ENCODE data around the gene KIF21B. TPM values are rescaled to one million over a fixed set of nuclear protein-coding genes. Genes with fewer than 3 reads are reported as not detected.

The KIF21B gene
- total RNA-seq, 6 experiments from 2014 or later, result 0.75 to 4.4 (median 1.4) TPM

GRCh38 chr1:201066986-201067385, 43.5 kb upstream of the KIF21B start:
- 67% methylated on average over 3 of the region's 4 CpGs for WGBS (ENCODE audit: insufficient coverage, low coverage, low lambda C conversion rate, missing lambda C conversion rate)
- intact Hi-C loops (cut with DNase I), result no loop called here
- ATAC-seq, result no peak
- Histone ChIP-seq H3K4me3 (no peak overlapping the region), H3K36me3 (no peaks in the 10 kb centered on the region), H3K9me3 (no peaks in the 10 kb centered on the region), H3K4me1 (peaks cover 0 to 9% (median 0%) of the 10 kb centered on the region in 4 donors), H3K27me3 (no peaks in the 10 kb centered on the region), H3K27ac (no peak overlapping the region)
- DNase-seq, result no peak
- no peak for TF ChIP-seq POLR2A (IDR thresholded peaks at IDR 0.05)

DNA sequence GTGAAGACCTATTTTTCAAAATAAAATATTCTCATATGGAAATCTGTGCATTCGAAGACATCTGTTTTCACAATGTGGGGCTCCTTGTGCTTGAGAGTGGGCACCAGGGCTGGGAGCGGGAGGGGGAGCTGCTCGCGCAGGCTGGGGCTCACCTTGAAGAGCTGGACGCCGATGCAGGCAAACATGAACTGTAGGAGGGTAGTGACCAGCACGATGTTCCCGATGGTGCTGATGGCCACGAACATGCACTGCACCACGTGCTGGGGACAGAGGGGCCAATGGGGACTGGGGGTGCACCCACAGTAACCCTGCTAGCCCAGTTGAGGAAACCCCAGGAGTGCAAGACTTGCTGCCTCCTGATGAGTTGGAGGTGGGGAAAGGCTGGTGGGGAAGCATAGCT, 42.2 kb upstream of the KIF21B start:
- ATAC-seq (no peak), DNase-seq (no peak)
- Histone ChIP-seq H3K27ac (no peak overlapping the region), H3K27me3 (no peaks in the 10 kb centered on the region), H3K4me1 (peaks cover 0 to 9% (median 0%) of the 10 kb centered on the region in 4 donors), H3K36me3 (no peaks in the 10 kb centered on the region), H3K9me3 (no peaks in the 10 kb centered on the region), H3K4me3 (no peak overlapping the region)
- intact Hi-C loops (cut with DNase I), result no loop called here
- TF ChIP-seq, protein P1, sequence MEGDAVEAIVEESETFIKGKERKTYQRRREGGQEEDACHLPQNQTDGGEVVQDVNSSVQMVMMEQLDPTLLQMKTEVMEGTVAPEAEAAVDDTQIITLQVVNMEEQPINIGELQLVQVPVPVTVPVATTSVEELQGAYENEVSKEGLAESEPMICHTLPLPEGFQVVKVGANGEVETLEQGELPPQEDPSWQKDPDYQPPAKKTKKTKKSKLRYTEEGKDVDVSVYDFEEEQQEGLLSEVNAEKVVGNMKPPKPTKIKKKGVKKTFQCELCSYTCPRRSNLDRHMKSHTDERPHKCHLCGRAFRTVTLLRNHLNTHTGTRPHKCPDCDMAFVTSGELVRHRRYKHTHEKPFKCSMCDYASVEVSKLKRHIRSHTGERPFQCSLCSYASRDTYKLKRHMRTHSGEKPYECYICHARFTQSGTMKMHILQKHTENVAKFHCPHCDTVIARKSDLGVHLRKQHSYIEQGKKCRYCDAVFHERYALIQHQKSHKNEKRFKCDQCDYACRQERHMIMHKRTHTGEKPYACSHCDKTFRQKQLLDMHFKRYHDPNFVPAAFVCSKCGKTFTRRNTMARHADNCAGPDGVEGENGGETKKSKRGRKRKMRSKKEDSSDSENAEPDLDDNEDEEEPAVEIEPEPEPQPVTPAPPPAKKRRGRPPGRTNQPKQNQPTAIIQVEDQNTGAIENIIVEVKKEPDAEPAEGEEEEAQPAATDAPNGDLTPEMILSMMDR (IDR thresholded peaks at IDR 0.05), result no peak
- 79% methylated on average over 4 of the region's 10 CpGs for WGBS (ENCODE audit: insufficient coverage, low coverage, low lambda C conversion rate, missing lambda C conversion rate)

- no peak overlapping the region for H3K4me3 ChIP-seq
- no peaks in the 10 kb centered on the region for H3K36me3 ChIP-seq
- ATAC-seq, result no peak
- TF ChIP-seq, protein P1 (IDR thresholded peaks at IDR 0.05), result no peak
- no peak for TF ChIP-seq POLR2A (IDR thresholded peaks at IDR 0.05)
- no peaks in the 10 kb centered on the region for H3K9me3 ChIP-seq
- WGBS (ENCODE audit: insufficient coverage, low coverage, low lambda C conversion rate, missing lambda C conversion rate), result 86% methylated on average over 8 of the region's 8 CpGs
- H3K27me3 ChIP-seq, result no peaks in the 10 kb centered on the region
- H3K27ac ChIP-seq, result no peak overlapping the region
- DNase-seq, result no peak
- intact Hi-C loops (cut with DNase I), result no loop called here
- peaks cover 0 to 9% (median 0%) of the 10 kb centered on the region in 4 donors for H3K4me1 ChIP-seq
These were observed 41.3 kb upstream of the KIF21B start for GRCh38 chr1:201064806-201065205.

GRCh38 chr1:201063145-201063544, 39.6 kb upstream of the KIF21B start:
- no peak for DNase-seq
- H3K4me1 ChIP-seq, result peaks cover 0 to 9% (median 0%) of the 10 kb centered on the region in 4 donors
- no peak overlapping the region for H3K4me3 ChIP-seq
- ATAC-seq, result peak in 2 of 4 donors; percentile 70 to 75
- intact Hi-C loops (cut with DNase I), result no loop called here
- H3K27ac ChIP-seq, result no peak overlapping the region
- no peaks in the 10 kb centered on the region for H3K36me3 ChIP-seq
- TF ChIP-seq, protein P1 (IDR thresholded peaks at IDR 0.05), result no peak
- TF ChIP-seq POLR2A (IDR thresholded peaks at IDR 0.05), result no peak
- H3K9me3 ChIP-seq, result no peaks in the 10 kb centered on the region
- 77% methylated on average over 7 of the region's 7 CpGs for WGBS (ENCODE audit: insufficient coverage, low coverage, low lambda C conversion rate, missing lambda C conversion rate)
- H3K27me3 ChIP-seq, result no peaks in the 10 kb centered on the region

- WGBS (ENCODE audit: insufficient coverage, low coverage, low lambda C conversion rate, missing lambda C conversion rate), result 75% methylated on average over 4 of the region's 8 CpGs
These were observed 39.1 kb upstream of the KIF21B start for GRCh38 chr1:201062511-201063091.

More at GRCh38 chr1:201062511-201063091, 39.1 kb upstream of the KIF21B start:
- Histone ChIP-seq H3K4me3 (no peak overlapping the region), H3K4me1 (peaks cover 0 to 9% (median 0%) of the 10 kb centered on the region in 4 donors), H3K27me3 (no peaks in the 10 kb centered on the region), H3K36me3 (no peaks in the 10 kb centered on the region), H3K9me3 (no peaks in the 10 kb centered on the region), H3K27ac (no peak overlapping the region)
- no peak for TF ChIP-seq POLR2A (IDR thresholded peaks at IDR 0.05)
- TF ChIP-seq, protein P1 (IDR thresholded peaks at IDR 0.05), result no peak
- intact Hi-C loops (cut with DNase I), result no loop called here
- ATAC-seq, result no peak
- DNase-seq, result no peak

Measured in right lobe of liver (tissue), 6 donors.